Measurements from ENCODE around the gene MAGI1. TPM values are rescaled to one million over a fixed set of nuclear protein-coding genes. Genes with fewer than 3 reads are reported as not detected.

The MAGI1 gene
- total and polyA plus RNA-seq, 2 donors (not counting 1 experiment from before 2014, with no cell fraction given): 0.10 to 0.22 TPM

GRCh38 chr3:66018057-66019033 lies 20.4 kb downstream of the MAGI1 start:
- Mint-ChIP-seq H3K27me3 (no peaks in the 10 kb centered on the region), H3K4me1 (no peaks in the 10 kb centered on the region), H3K4me3 (no peak overlapping the region), H3K9me3 (ENCODE audit: insufficient read depth) (no peaks in the 10 kb centered on the region), H3K27ac (no peak overlapping the region)
- Histone ChIP-seq H3K4me3 (ENCODE audit: control extremely low read depth in 1 of 5, extremely low read depth in 1 of 5, insufficient read depth in 1 of 5, low read depth in 2 of 5, low read length in 4 of 5) (no peak overlapping the region), H3K36me3 (replicated peaks in 1 of 2; ENCODE audit: control extremely low read depth in 1 of 2, control insufficient read depth in 1 of 2, extremely low read depth in 1 of 2, insufficient read depth in 2 of 2, low read length in 1 of 2) (no peaks in the 10 kb centered on the region), H3K27me3 (replicated peaks in 1 of 4; ENCODE audit: control extremely low read depth in 1 of 4, control insufficient read depth in 3 of 4, insufficient read depth in 4 of 4, low read length in 3 of 4) (no peaks in the 10 kb centered on the region), H3K4me1 (ENCODE audit: control insufficient read depth in 2 of 2, insufficient read depth in 2 of 2, low read length in 2 of 2) (no peaks in the 10 kb centered on the region), H3K9me3 (ENCODE audit: control extremely low read depth in 1 of 3, control insufficient read depth in 2 of 3, insufficient read depth in 1 of 3, low read length in 2 of 3) (peaks cover 0 to 2% (median 0%) of the 10 kb centered on the region in 3 donors), H2AFZ (ENCODE audit: insufficient read depth, low read depth, low read length, poor library complexity, severe bottlenecking) (no peak overlapping the region), H3K79me2 (ENCODE audit: control insufficient read depth, insufficient read depth, low read length) (no peaks in the 10 kb centered on the region), H3K4me2 (replicated peaks; ENCODE audit: low read depth, low read length, poor library complexity, severe bottlenecking) (no peak overlapping the region), H3K27ac (ENCODE audit: low read length in 2 of 2) (no peak overlapping the region), H4K20me1 (ENCODE audit: control insufficient read depth, insufficient read depth, low read length, poor library complexity, severe bottlenecking) (no peaks in the 10 kb centered on the region), H3K9ac (ENCODE audit: low read length) (no peak overlapping the region)
- no peak for TF ChIP-seq EZH2 (IDR thresholded peaks at IDR 0.05; ENCODE audit: borderline replicate concordance, insufficient read depth, low read depth, low read length, poor library complexity, severe bottlenecking)
- TF ChIP-seq CTCF (IDR thresholded peaks at IDR 0.05): no peak
- ATAC-seq (ENCODE audit: low read depth) (no peak), DNase-seq (no peak)
- intact Hi-C loops (cut with micrococcal nuclease): no loop called here
- ChIA-PET CTCF (interaction anchor here (0.7 kb wide), 1 partner anchor 17 kb away, joined by 3 read pairs; no protein-coding TSS in a partner anchor), POLR2A (no interaction called here)
- WGBS (ENCODE audit: insufficient coverage): 83% methylated on average over 6 of the region's 8 CpGs

GRCh38 chr3:66017591-66017990 lies 21.1 kb downstream of the MAGI1 start:
- H3K9ac ChIP-seq (ENCODE audit: low read length): no peak overlapping the region
- ChIA-PET CTCF (no interaction called here), POLR2A (no interaction called here)
- no peak for ATAC-seq (ENCODE audit: low read depth)
- no peaks in the 10 kb centered on the region for H3K4me1 ChIP-seq (ENCODE audit: control insufficient read depth in 2 of 2, insufficient read depth in 2 of 2, low read length in 2 of 2)
- DNase-seq: no peak
- no peak overlapping the region for H3K27ac ChIP-seq (ENCODE audit: low read length in 2 of 2)
- H3K79me2 ChIP-seq (ENCODE audit: control insufficient read depth, insufficient read depth, low read length): no peaks in the 10 kb centered on the region
- TF ChIP-seq CTCF (IDR thresholded peaks at IDR 0.05) (no peak), EZH2 (IDR thresholded peaks at IDR 0.05; ENCODE audit: borderline replicate concordance, insufficient read depth, low read depth, low read length, poor library complexity, severe bottlenecking) (no peak)
- no peaks in the 10 kb centered on the region for H3K36me3 ChIP-seq (replicated peaks in 1 of 2; ENCODE audit: control extremely low read depth in 1 of 2, control insufficient read depth in 1 of 2, extremely low read depth in 1 of 2, insufficient read depth in 2 of 2, low read length in 1 of 2)
- H3K27me3 ChIP-seq (replicated peaks in 1 of 4; ENCODE audit: control extremely low read depth in 1 of 4, control insufficient read depth in 3 of 4, insufficient read depth in 4 of 4, low read length in 3 of 4): no peaks in the 10 kb centered on the region
- Mint-ChIP-seq H3K27ac (no peak overlapping the region), H3K9me3 (ENCODE audit: insufficient read depth) (no peaks in the 10 kb centered on the region), H3K4me3 (no peak overlapping the region), H3K27me3 (no peaks in the 10 kb centered on the region), H3K4me1 (no peaks in the 10 kb centered on the region)
- no peak overlapping the region for H3K4me2 ChIP-seq (replicated peaks; ENCODE audit: low read depth, low read length, poor library complexity, severe bottlenecking)
- H4K20me1 ChIP-seq (ENCODE audit: control insufficient read depth, insufficient read depth, low read length, poor library complexity, severe bottlenecking): no peaks in the 10 kb centered on the region
- H2AFZ ChIP-seq (ENCODE audit: insufficient read depth, low read depth, low read length, poor library complexity, severe bottlenecking): no peak overlapping the region
- H3K9me3 ChIP-seq (ENCODE audit: control extremely low read depth in 1 of 3, control insufficient read depth in 2 of 3, insufficient read depth in 1 of 3, low read length in 2 of 3): peaks cover 0 to 2% (median 0%) of the 10 kb centered on the region in 3 donors
- intact Hi-C loops (cut with micrococcal nuclease): no loop called here
- WGBS (ENCODE audit: insufficient coverage): 84% methylated on average over 3 of the region's 5 CpGs
- H3K4me3 ChIP-seq (ENCODE audit: control extremely low read depth in 1 of 5, extremely low read depth in 1 of 5, insufficient read depth in 1 of 5, low read depth in 2 of 5, low read length in 4 of 5): no peak overlapping the region
